Mononuclear cell (primary cell): ENCODE measurements around the gene HSF2BP. TPM values are rescaled to one million over a fixed set of nuclear protein-coding genes. Genes with fewer than 3 reads are reported as not detected.

ENCODE experiments used
- H3K27me3 ChIP-seq: 2 replicates; pipeline ENCODE4 v1.6.0; 2011; ENCODE audit warnings: low read length, control low read depth; ENCODE audit not compliant: insufficient read depth
- H3K4me1 ChIP-seq: 2 replicates; pipeline ENCODE4 v1.5.1; 2011; ENCODE audit warnings: mild to moderate bottlenecking, low read length, control low read depth; ENCODE audit not compliant: insufficient read depth
- H3K4me3 ChIP-seq: 2 replicates; pipeline ENCODE4 v1.5.1; 2011; ENCODE audit warnings: mild to moderate bottlenecking, low read length, moderate library complexity
- H3K9me3 ChIP-seq: 2 replicates; pipeline ENCODE4 v1.5.1; 2011; ENCODE audit warnings: low read depth, mild to moderate bottlenecking, control low read depth, low read length
- total RNA-seq: library from RNA; depleted of rRNA; stranded (reverse); fragments of >200 nt; gene quantifications from one replicate; pipeline ENCODE4 v1.2.3, GENCODE V29; 2012

Gene HSF2BP
- total RNA-seq, 1 donor, result 0.42 TPM

- Histone ChIP-seq H3K9me3 (no peaks in the 10 kb centered on the region), H3K4me3 (no peak overlapping the region), H3K4me1 (peaks cover 16% of the 10 kb centered on the region), H3K27me3 (no peaks in the 10 kb centered on the region)
Observed at GRCh38 chr21:43645976-43646375, 13.3 kb downstream of the HSF2BP start.

- Histone ChIP-seq H3K9me3 (no peaks in the 10 kb centered on the region), H3K4me3 (no peak overlapping the region), H3K27me3 (no peaks in the 10 kb centered on the region), H3K4me1 (peaks cover 16% of the 10 kb centered on the region)
Observed at GRCh38 chr21:43645136-43645891, 14.0 kb downstream of the HSF2BP start.

- Histone ChIP-seq H3K4me3 (no peak overlapping the region), H3K4me1 (peaks cover 21% of the 10 kb centered on the region), H3K9me3 (no peaks in the 10 kb centered on the region), H3K27me3 (no peaks in the 10 kb centered on the region)
Observed at GRCh38 chr21:43644609-43645008, 14.7 kb downstream of the HSF2BP start.

GRCh38 chr21:43644071-43644470 is 15.2 kb downstream of the HSF2BP start:
- no peaks in the 10 kb centered on the region for H3K9me3 ChIP-seq
- no peaks in the 10 kb centered on the region for H3K27me3 ChIP-seq
- H3K4me3 ChIP-seq, result no peak overlapping the region
- H3K4me1 ChIP-seq, result peaks cover 21% of the 10 kb centered on the region

GRCh38 chr21:43643193-43643592 is 16.1 kb downstream of the HSF2BP start:
- Histone ChIP-seq H3K4me3 (no peak overlapping the region), H3K4me1 (peaks cover 21% of the 10 kb centered on the region), H3K27me3 (no peaks in the 10 kb centered on the region), H3K9me3 (no peaks in the 10 kb centered on the region)

- no peak overlapping the region for H3K4me3 ChIP-seq
- H3K9me3 ChIP-seq, result no peaks in the 10 kb centered on the region
- H3K4me1 ChIP-seq, result peaks cover 10% of the 10 kb centered on the region
- no peaks in the 10 kb centered on the region for H3K27me3 ChIP-seq
Observed at GRCh38 chr21:43640400-43640799, 18.9 kb downstream of the HSF2BP start.

- Histone ChIP-seq H3K4me1 (peaks cover 5% of the 10 kb centered on the region), H3K9me3 (no peaks in the 10 kb centered on the region), H3K4me3 (no peak overlapping the region), H3K27me3 (no peaks in the 10 kb centered on the region)
Observed at GRCh38 chr21:43639470-43640353, 19.6 kb downstream of the HSF2BP start.

GRCh38 chr21:43637530-43638158 is 21.6 kb downstream of the HSF2BP start:
- H3K27me3 ChIP-seq, result no peaks in the 10 kb centered on the region
- H3K4me3 ChIP-seq, result no peak overlapping the region
- no peaks in the 10 kb centered on the region for H3K9me3 ChIP-seq
- H3K4me1 ChIP-seq, result peaks cover 5% of the 10 kb centered on the region

- no peaks in the 10 kb centered on the region for H3K27me3 ChIP-seq
- no peaks in the 10 kb centered on the region for H3K9me3 ChIP-seq
- no peak overlapping the region for H3K4me3 ChIP-seq
- peaks cover 5% of the 10 kb centered on the region for H3K4me1 ChIP-seq
Observed at GRCh38 chr21:43635436-43635835, 23.9 kb downstream of the HSF2BP start.

- Histone ChIP-seq H3K4me3 (no peak overlapping the region), H3K9me3 (no peaks in the 10 kb centered on the region), H3K4me1 (no peaks in the 10 kb centered on the region), H3K27me3 (no peaks in the 10 kb centered on the region)
Observed at GRCh38 chr21:43634618-43635017, 24.7 kb downstream of the HSF2BP start.

- Histone ChIP-seq H3K4me3 (no peak overlapping the region), H3K4me1 (no peaks in the 10 kb centered on the region), H3K27me3 (no peaks in the 10 kb centered on the region), H3K9me3 (no peaks in the 10 kb centered on the region)
Observed at GRCh38 chr21:43632373-43632905, 26.8 kb downstream of the HSF2BP start.

GRCh38 chr21:43631411-43632107 is 27.7 kb downstream of the HSF2BP start:
- Histone ChIP-seq H3K4me1 (no peaks in the 10 kb centered on the region), H3K9me3 (no peaks in the 10 kb centered on the region)

GRCh38 chr21:43627527-43627926 is 31.8 kb downstream of the HSF2BP start:
- H3K4me1 ChIP-seq, result no peaks in the 10 kb centered on the region
- H3K4me3 ChIP-seq, result no peak overlapping the region
- no peaks in the 10 kb centered on the region for H3K9me3 ChIP-seq
- no peaks in the 10 kb centered on the region for H3K27me3 ChIP-seq

More at GRCh38 chr21:43631411-43632107, 27.7 kb downstream of the HSF2BP start:
- H3K27me3 ChIP-seq, result no peaks in the 10 kb centered on the region
- no peak overlapping the region for H3K4me3 ChIP-seq

GRCh38 chr21:43626390-43626789 is 32.9 kb downstream of the HSF2BP start:
- H3K4me3 ChIP-seq, result no peak overlapping the region
- no peaks in the 10 kb centered on the region for H3K4me1 ChIP-seq
- H3K27me3 ChIP-seq, result no peaks in the 10 kb centered on the region
- H3K9me3 ChIP-seq, result no peaks in the 10 kb centered on the region
